B cell (primary cell): Measurements from ENCODE around the gene NACAD.

Experiments used
- CTCF ChIP-seq: fragments of 200-600 bp; IDR thresholded peaks from one replicate; pipeline ENCODE4 v1.8.0; 2022; ENCODE audit warnings: antibody characterized with exemption, mild to moderate bottlenecking
- EZH2 ChIP-seq: IDR thresholded peaks from 2 replicates; pipeline ENCODE4 v1.6.1; 2012; ENCODE audit warnings: borderline replicate concordance, low read depth, mild to moderate bottlenecking, moderate library complexity, low read length; ENCODE audit not compliant: insufficient read depth, poor library complexity, severe bottlenecking

GRCh38 chr7:45122975-45123860 is 34.4 kb upstream of the NACAD start:
- TF ChIP-seq CTCF (no peak), EZH2 (no peak)
